HEK293 (cell line): ENCODE results near the gene ANO2.

ENCODE experiments used
- CTCF ChIA-PET: fragments of 350-600 bp; formaldehyde crosslinking; extraction: SDS; loops from one replicate; lab custom pipeline; 2021; ENCODE audit warnings: antibody characterized with exemption; lab: Yijun Ruan, JAX
- POLR2A ChIA-PET: fragments of 300-600 bp; formaldehyde crosslinking; extraction: SDS; loops from one replicate; lab custom pipeline; 2020; ENCODE audit warnings: antibody characterized with exemption, inconsistent platforms; lab: Yijun Ruan, JAX
- H3K27ac ChIP-seq: fragments of 200-500 bp; sonication (Bioruptor generic); 2 replicates; pipeline ENCODE4 v1.5.1; 2014; ENCODE audit warnings: low read depth, low read length, control low read depth, inconsistent platforms; ENCODE audit errors: extremely low read depth
- H3K36me3 ChIP-seq, 2 experiments: fragments of 200-500 bp in 1 of 2; sonication (Bioruptor generic) in 1 of 2; 1 replicate in 1 of 2; 2 replicates in 1 of 2; pipeline ENCODE4 v1.5.1; 2014 to 2017; ENCODE audit warnings: inconsistent platforms in 2 of 2, low read length in 2 of 2; ENCODE audit not compliant: control insufficient read depth in 2 of 2, insufficient read depth in 1 of 2
- H3K4me1 ChIP-seq: fragments of 200-500 bp; sonication (Bioruptor generic); 2 replicates; pipeline ENCODE4 v1.5.1; 2014; ENCODE audit warnings: mild to moderate bottlenecking, low read length, inconsistent platforms; ENCODE audit not compliant: control insufficient read depth, insufficient read depth
- H3K4me3 ChIP-seq: 2 replicates; pipeline ENCODE4 v1.5.1; 2011; ENCODE audit warnings: low read depth, mild to moderate bottlenecking, control low read depth, low read length, moderate library complexity
- H3K9me3 ChIP-seq: fragments of 200-500 bp; sonication (Bioruptor generic); 2 replicates; pipeline ENCODE4 v1.5.1; 2014; ENCODE audit warnings: low read depth, low read length, inconsistent platforms; ENCODE audit not compliant: control insufficient read depth, insufficient read depth
- BCL6B ChIP-seq: fragments of 450-650 bp; formaldehyde crosslinking; IDR thresholded peaks from 2 replicates; pipeline ENCODE4 v1.5.1; 2017; ENCODE audit warnings: missing biosample characterization, missing genetic modification characterization
- KLF17 ChIP-seq: fragments of 450-650 bp; formaldehyde crosslinking; IDR thresholded peaks from 2 replicates; pipeline ENCODE4 v1.5.1; 2016; ENCODE audit warnings: missing biosample characterization, missing genetic modification characterization
- PRDM2 ChIP-seq: fragments of 450-650 bp; formaldehyde crosslinking; IDR thresholded peaks from 2 replicates; pipeline ENCODE4 v1.5.1; 2016; ENCODE audit warnings: missing biosample characterization, missing genetic modification characterization, borderline replicate concordance
- SALL2 ChIP-seq: fragments of 450-650 bp; formaldehyde crosslinking; IDR thresholded peaks from 2 replicates; pipeline ENCODE4 v1.5.0; 2017; ENCODE audit warnings: missing biosample characterization, mild to moderate bottlenecking, missing genetic modification characterization, borderline replicate concordance
- SP3 ChIP-seq: fragments of 450-650 bp; formaldehyde crosslinking; IDR thresholded peaks from 2 replicates; pipeline ENCODE4 v1.5.1; 2016; ENCODE audit warnings: missing biosample characterization, missing genetic modification characterization
- ZBTB17 ChIP-seq: fragments of 450-650 bp; formaldehyde crosslinking; IDR thresholded peaks from 2 replicates; pipeline ENCODE4 v1.5.1; 2016; ENCODE audit warnings: missing biosample characterization, missing genetic modification characterization
- ZNF138 ChIP-seq: fragments of 450-650 bp; formaldehyde crosslinking; IDR thresholded peaks from 2 replicates; pipeline ENCODE4 v1.5.1; 2016; ENCODE audit warnings: missing biosample characterization, missing genetic modification characterization, borderline replicate concordance
- ZNF148 ChIP-seq: fragments of 450-650 bp; formaldehyde crosslinking; IDR thresholded peaks from 2 replicates; pipeline ENCODE4 v1.5.0; 2017; ENCODE audit warnings: missing biosample characterization, missing genetic modification characterization, borderline replicate concordance
- ZNF155 ChIP-seq: fragments of 450-650 bp; formaldehyde crosslinking; IDR thresholded peaks from 2 replicates; pipeline ENCODE4 v1.5.1; 2016; ENCODE audit warnings: missing biosample characterization, missing genetic modification characterization
- ZNF398 ChIP-seq: fragments of 450-650 bp; formaldehyde crosslinking; IDR thresholded peaks from 2 replicates; pipeline ENCODE4 v1.5.1; 2017; ENCODE audit warnings: missing biosample characterization, missing genetic modification characterization
- ZNF423 ChIP-seq: fragments of 450-650 bp; formaldehyde crosslinking; IDR thresholded peaks from 2 replicates; pipeline ENCODE4 v1.5.1; 2016; ENCODE audit warnings: missing biosample characterization, missing genetic modification characterization
- ZNF426 ChIP-seq: fragments of 450-650 bp; formaldehyde crosslinking; IDR thresholded peaks from 2 replicates; pipeline ENCODE4 v1.5.1; 2017; ENCODE audit warnings: missing biosample characterization, missing genetic modification characterization, mild to moderate bottlenecking, inconsistent platforms, moderate library complexity

Gene ANO2

GRCh38 chr12:5654019-5654418 is 291.0 kb downstream of the ANO2 start:
- no peak overlapping the region for H3K4me3 ChIP-seq
- no peaks in the 10 kb centered on the region for H3K9me3 ChIP-seq
- no peak overlapping the region for H3K27ac ChIP-seq
- TF ChIP-seq ZNF398 (tag by site-specific recombination) (no peak), PRDM2 (no peak), ZNF423 (tag by site-specific recombination) (no peak), ZBTB17 (tag by site-specific recombination) (no peak), ZNF155 (tag by site-specific recombination) (no peak), SP3 (tag by site-specific recombination) (no peak), SALL2 (tag by site-specific recombination) (no peak), ZNF426 (no peak), KLF17 (no peak), ZNF138 (tag by site-specific recombination) (no peak), BCL6B (tag by site-specific recombination) (no peak), ZNF148 (tag by site-specific recombination) (no peak)
- POLR2A ChIA-PET, result no interaction called here
- CTCF ChIA-PET, result no interaction called here
- H3K36me3 ChIP-seq, result no peaks in the 10 kb centered on the region
- no peaks in the 10 kb centered on the region for H3K4me1 ChIP-seq
